GM12872 (cell line): Measurements from ENCODE around the gene HMGB4.

Experiments
- TF ChIP-seq, protein P1 (sequence below): IDR thresholded peaks from 3 replicates; pipeline ENCODE4 v1.5.1; 2011; ENCODE audit warnings: low read depth, mild to moderate bottlenecking, low read length, moderate library complexity; ENCODE audit not compliant: insufficient read depth

The HMGB4 gene

DNA sequence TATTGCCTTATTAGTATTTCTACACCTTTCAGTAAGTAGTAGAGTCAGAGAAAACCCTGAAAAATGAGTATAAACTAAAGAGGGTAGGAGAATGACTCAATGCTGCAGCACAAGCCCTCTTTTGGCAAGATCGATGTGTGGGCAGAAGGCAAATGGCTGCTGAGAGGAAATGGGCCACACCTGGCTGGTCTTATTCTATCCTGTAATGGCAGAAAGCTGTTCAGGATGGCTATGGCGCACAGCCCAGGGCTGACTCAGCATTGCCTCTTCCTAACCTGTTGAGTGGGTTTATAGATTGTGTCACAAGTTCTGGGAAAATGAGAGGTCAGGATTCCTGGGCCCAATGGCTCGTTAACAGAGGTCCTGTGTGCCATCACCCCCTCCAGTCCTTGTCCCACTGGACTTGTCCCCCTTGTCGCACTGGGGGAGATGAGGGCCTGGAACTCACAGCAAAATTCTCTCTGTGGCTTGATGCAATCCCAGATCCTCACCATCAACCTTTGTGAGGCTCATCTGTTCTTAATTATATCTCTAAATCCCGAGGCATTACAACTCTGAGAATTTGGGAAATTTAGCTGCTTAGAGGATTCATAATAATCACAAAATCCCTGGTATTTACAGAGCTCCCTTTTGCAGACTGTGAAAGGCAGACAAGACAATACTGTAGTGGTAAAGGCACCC is 13.2 kb downstream of the HMGB4 start:
- TF ChIP-seq, protein P1, sequence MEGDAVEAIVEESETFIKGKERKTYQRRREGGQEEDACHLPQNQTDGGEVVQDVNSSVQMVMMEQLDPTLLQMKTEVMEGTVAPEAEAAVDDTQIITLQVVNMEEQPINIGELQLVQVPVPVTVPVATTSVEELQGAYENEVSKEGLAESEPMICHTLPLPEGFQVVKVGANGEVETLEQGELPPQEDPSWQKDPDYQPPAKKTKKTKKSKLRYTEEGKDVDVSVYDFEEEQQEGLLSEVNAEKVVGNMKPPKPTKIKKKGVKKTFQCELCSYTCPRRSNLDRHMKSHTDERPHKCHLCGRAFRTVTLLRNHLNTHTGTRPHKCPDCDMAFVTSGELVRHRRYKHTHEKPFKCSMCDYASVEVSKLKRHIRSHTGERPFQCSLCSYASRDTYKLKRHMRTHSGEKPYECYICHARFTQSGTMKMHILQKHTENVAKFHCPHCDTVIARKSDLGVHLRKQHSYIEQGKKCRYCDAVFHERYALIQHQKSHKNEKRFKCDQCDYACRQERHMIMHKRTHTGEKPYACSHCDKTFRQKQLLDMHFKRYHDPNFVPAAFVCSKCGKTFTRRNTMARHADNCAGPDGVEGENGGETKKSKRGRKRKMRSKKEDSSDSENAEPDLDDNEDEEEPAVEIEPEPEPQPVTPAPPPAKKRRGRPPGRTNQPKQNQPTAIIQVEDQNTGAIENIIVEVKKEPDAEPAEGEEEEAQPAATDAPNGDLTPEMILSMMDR = no peak

DNA sequence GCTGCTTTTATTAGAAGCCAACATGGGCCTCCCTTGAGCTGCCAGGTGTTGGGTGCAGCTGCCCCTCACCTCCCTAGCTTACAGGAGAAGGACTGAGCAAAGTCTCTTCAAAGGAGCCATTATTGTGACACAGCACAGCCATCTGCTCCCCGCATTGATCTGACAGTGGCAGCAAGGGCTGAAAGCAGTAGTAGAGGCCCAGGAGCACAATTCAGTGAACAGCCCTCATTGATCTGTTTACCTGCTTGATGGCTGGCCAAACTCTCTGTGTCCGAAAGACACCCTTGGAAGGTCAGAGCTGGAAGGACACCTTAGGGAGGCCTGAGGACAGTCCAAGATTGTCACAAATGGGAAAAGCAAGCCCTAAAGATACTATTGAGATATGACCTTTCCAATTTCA is 14.5 kb downstream of the HMGB4 start:
- TF ChIP-seq, protein P1 = no peak

DNA sequence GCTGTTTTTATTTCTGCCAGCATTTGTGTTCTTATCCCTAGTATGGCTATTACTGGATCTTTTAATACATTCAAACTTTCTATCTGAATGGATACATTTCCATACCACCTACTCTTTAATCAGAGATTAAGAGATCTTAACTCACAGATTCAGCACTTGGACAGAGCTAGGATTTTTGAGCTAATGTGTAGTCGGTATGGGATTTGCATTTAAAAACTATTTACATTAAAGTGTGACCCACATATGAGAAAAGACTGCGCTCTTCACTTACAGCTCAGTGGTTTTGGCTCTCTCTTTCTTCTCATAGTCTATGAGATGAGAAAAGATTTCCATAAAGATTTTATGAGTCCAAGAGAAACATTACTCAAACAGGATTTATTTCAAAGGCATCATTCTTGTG is 16.4 kb downstream of the HMGB4 start:
- TF ChIP-seq, protein P1 = no peak

DNA sequence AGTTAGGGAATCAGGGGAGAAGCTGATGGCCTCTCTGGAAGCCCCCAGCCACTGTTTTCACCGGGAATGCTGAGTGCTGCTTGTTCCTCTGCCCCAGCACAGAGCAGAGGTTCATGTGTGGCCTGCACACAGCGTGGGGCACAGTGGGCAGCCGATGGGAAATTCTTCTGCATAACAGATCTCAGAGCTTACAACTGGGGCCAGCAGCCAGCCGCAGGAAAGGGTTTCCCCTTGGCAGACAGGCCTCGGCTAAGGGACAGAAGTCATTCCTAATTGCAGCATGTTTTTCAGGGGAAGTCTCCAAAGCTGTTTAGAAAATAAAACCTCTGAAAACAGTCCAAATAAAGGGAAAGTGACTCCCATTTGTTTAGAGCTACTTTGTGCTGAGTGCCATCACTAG is 22.6 kb downstream of the HMGB4 start:
- TF ChIP-seq, protein P1 = no peak

DNA sequence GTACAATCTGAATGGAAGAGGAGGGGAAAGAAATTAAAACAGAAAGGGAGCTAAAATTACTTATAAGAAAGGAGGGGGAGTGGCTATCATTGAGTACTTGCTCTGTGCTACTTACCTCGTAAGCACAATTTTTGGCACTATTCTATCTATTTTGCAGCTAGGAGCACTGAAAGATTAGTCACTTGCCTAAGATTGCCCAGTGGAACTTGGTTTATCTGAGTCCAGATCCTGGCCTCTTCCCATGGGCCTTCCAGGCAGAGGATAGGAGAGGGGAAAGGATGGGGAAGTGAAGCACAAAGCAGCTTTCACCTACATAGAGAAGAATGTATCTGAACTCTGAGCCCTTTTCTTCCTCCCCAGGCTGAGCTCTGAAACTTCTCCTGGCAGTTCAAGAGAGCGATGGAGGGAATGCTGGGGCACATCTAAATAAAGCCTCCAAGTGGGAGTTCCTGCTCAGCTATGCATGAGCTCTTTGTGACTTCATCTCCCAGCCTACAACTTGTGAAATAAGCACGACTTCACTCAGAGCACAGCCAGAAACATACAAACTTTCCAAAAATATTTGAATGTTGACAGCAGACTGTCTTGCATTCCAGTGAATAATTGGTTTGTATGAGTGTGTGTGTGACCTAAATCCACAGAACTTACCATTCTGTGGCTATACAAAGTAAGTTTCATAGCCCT is 29.4 kb downstream of the HMGB4 start:
- TF ChIP-seq, protein P1 = no peak

DNA sequence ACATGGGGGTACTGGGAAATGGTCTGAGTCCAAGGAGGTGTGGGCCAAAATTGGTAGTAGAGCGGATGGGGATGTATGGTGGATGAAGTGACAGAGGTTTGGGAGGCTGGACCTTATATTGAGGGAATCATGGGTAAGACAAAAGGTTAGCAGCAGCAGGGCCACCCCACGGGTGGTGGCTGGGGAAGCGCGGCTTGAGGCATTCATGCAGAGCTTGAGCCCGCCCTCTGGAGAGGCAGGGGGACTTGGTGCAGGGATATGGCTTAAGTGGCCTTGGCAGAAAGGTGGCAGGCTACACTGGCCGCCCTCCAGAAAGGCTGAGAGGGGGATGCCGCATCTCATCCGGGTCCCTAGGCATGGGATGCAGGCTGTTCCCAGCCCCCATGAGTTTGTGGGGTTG is 31.5 kb downstream of the HMGB4 start:
- TF ChIP-seq, protein P1 = no peak

DNA sequence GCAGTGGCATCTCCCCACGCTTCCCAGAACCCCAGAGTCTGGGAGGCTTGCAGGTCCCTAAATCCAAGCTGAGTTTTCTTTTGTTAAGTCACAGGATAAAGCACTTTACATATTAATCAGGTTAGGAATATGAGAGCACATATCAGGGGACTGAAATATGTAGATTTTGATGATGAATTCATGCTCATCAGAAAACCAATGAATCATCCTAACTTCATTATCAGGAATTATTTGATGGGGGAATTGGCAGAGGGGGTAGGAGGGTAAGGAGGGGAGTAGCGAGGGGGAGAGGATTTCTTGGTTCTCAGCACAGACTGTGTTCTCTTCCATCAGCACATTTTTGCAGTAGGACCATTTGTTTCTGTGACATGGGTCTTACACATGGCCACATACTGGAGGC is 32.1 kb downstream of the HMGB4 start:
- TF ChIP-seq, protein P1 = no peak
